HUES6 (cell line): ENCODE data around the gene RAD51B.
"Not testable (repeated sequence)": the region's sequence is repeated elsewhere in the genome, so short reads cannot be mapped to it uniquely, and the experiment has no call there.

ENCODE experiments used
- H3K27ac ChIP-seq: 2 replicates; pipeline ENCODE4 v1.7.0; 2013; ENCODE audit warnings: low read depth, mild to moderate bottlenecking, low read length, inconsistent platforms
- H3K27me3 ChIP-seq: 2 replicates; pipeline ENCODE4 v1.6.1; 2013; ENCODE audit warnings: low read length; ENCODE audit not compliant: control insufficient read depth, insufficient read depth
- H3K36me3 ChIP-seq: 2 replicates; pipeline ENCODE4 v1.6.1; 2013; ENCODE audit warnings: low read length; ENCODE audit not compliant: control insufficient read depth, insufficient read depth
- H3K4me1 ChIP-seq: 2 replicates; pipeline ENCODE4 v1.6.1; 2013; ENCODE audit warnings: low read length; ENCODE audit not compliant: control insufficient read depth, insufficient read depth
- H3K4me3 ChIP-seq: 2 replicates; pipeline ENCODE4 v1.5.1; 2013; ENCODE audit warnings: low read depth, low read length
- H3K9ac ChIP-seq: one replicate; pipeline ENCODE4 v1.6.1; 2013; ENCODE audit warnings: mild to moderate bottlenecking, low read length
- H3K9me3 ChIP-seq: 2 replicates; pipeline ENCODE4 v1.6.1; 2013; ENCODE audit warnings: low read depth, low read length; ENCODE audit not compliant: control insufficient read depth, insufficient read depth

RAD51B gene

DNA sequence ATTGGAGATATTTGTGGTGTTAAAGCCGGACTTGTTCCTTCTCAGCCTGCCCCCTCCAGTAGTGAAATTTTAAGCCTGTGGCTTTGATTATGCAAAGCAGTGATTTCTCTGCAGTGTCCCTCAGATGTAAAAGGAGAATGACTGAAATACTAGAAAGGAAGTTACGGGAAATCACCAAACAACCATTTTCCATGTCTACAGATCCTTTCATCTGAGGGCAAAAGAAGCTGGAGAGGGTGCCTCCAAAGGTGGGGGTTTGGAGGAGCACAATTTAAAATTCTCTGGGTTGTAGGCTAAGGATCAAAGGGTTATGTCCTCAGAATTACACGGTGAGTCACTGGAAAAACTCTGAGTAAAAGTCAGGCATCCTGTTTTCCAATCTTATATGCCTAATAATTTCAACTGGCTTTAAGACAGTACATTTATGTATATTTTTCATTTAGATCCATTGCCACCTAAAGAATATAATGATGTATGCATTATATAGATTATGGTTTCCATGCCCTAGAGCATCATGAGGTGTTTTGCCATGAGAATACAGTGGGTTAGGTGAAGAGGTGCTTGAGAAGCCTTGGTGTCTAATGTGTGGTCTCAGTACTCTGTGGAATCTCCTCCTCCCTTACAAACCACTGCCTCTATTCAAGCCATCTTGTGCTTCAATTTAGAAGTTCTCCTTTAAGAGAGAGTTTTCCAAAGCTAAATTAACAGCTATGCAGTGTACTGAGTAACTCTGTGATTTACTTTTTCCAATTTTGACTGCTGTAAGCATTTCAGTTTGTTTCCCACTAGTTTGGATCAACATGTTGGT is 362.1 kb downstream of the RAD51B start:
- Histone ChIP-seq H3K27me3 (no peaks in the 10 kb centered on the region), H3K9ac (no peak overlapping the region), H3K9me3 (no peaks in the 10 kb centered on the region), H3K4me3 (no peak overlapping the region), H3K27ac (no peak overlapping the region), H3K4me1 (peaks cover 34% of the 10 kb centered on the region), H3K36me3 (no peaks in the 10 kb centered on the region)

DNA sequence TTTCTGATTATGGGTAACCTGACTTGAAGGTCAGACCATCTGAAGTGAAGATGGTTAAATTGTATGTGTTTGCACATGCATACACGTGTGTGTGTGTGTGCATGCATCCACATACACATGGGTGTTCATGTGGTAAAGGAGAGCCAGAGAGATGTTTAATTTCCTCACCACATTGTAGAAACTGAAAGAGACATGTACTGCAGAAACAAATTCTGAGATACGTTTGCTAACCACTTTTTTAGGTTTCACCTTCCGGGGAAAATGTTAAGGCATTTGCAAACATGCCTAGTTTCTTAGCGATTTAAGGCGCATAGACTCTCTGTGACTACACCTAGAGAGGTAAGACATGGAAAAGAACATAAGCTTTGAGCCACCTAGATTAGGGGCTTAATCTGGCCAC is 362.9 kb downstream of the RAD51B start:
- no peaks in the 10 kb centered on the region for H3K27me3 ChIP-seq
- H3K9me3 ChIP-seq = no peaks in the 10 kb centered on the region
- peaks cover 34% of the 10 kb centered on the region for H3K4me1 ChIP-seq
- H3K27ac ChIP-seq = no peak overlapping the region
- no peak overlapping the region for H3K9ac ChIP-seq
- H3K4me3 ChIP-seq = no peak overlapping the region
- no peaks in the 10 kb centered on the region for H3K36me3 ChIP-seq

DNA sequence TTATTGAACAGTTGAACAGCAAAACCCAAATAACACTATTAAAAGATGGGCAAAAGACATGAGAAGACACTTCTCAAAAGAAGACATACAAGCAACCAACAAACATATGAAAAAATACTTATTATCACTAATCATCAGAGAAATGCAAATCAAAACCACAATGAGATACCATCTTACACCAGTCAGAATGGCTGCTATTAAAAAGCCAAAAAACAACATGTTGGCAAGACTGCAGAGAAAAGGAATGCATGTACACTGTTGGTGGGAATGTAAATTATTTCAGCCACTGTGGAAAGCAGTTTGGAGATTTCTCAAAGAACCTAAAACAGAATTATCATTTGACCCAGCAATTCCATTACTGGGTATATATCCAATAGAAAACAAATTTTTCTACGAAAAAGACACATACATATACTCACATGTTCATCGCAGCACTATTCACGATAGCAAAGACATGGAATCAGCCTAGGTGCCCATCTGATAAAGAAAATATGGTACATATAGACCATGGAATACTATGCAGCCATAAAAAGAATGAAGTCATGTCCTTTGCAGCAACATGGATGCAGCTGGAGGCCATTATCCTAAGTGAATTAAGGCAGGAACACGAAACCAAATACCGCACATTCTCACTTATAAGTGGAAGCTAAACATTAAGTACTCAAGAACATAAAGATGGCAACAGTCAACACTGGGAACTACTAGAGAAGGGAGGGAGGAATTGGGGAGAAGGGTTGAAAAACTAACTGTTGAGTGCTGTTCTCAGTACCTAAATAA is 367.1 kb downstream of the RAD51B start:
- H3K27me3 ChIP-seq, H3K4me1 ChIP-seq, H3K4me3 ChIP-seq, H3K36me3 ChIP-seq, H3K27ac ChIP-seq, H3K9me3 ChIP-seq, H3K9ac ChIP-seq: not testable (repeated sequence)

DNA sequence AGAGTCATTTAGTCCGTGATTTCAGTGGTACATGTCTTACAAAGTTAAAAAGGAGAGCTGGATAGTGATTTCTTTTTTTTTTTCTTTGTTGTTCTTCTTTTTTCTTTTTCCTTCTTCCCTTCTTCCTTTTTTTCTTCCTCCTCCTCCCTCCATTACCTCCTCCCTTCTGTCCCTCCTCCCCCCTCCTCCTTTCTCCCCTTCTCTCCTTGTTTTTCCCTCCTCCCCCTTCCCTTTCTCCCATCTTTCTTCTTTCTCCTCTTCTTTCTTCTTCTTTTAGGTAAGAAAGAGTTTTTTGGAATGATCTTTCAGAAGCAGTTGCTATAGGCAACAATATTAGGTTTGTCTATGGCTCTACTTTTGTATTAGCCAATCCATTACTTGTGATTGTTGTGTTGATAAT is 368.6 kb downstream of the RAD51B start:
- H3K9me3 ChIP-seq = no peaks in the 10 kb centered on the region
- H3K36me3 ChIP-seq = no peaks in the 10 kb centered on the region
- no peak overlapping the region for H3K9ac ChIP-seq
- H3K27ac ChIP-seq = no peak overlapping the region
- H3K4me1 ChIP-seq = peaks cover 12% of the 10 kb centered on the region
- no peaks in the 10 kb centered on the region for H3K27me3 ChIP-seq
- H3K4me3 ChIP-seq = no peak overlapping the region

DNA sequence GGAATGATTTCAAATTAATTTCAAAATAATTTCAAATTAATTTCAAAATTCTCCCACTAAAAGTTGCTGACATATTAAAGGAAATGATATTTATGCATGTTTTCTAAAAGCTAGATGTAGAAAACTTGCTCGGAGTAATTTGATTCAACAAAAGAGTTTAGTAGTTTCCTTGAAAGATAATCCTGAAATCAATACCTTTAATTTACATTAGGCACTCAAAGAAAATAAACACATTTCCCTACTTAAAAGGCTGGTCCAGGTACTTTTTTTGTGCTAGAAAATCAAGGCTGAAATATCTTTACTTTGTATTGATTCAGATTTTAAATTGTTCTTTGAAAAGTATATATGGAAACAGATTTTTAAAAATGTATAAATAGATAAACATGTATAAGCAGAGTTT is 370.5 kb downstream of the RAD51B start:
- Histone ChIP-seq H3K27ac (no peak overlapping the region), H3K9ac (no peak overlapping the region), H3K4me1 (peaks cover 29% of the 10 kb centered on the region), H3K4me3 (no peak overlapping the region), H3K27me3 (no peaks in the 10 kb centered on the region), H3K9me3 (no peaks in the 10 kb centered on the region), H3K36me3 (no peaks in the 10 kb centered on the region)

DNA sequence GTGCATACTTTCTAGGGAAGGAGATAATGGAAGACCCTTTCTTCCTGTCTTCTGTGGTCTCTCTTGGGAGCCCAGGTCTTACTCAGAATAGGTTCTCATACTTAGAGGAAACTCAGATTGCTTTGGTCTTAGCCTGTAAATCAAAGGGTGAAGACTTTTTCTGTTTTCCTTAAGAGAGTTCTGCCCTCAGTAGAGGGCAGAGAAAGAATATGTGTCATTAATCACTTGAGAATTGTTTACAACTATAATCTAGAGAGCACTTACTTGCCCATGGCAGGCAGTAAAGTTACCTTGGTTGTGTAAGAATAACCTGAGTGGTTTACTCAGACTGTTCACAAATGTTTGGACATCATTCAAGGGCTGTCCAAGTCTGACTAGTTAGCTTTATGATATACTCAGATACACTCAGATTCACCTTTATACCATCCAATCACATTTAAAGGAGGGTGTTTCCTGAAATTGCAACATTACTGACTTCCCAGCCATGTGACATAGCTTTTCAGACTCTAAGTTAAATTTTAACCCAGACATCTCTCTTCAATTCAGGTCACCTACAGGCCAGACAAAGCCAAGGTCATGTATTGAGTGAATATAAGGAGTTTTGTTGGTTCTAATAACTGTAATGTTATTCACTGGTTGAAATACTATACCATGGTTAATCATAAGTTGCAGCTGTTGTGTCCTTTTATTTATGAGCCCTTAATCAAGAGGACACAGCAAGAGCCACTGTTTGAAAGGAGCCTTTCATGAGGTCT is 372.2 kb downstream of the RAD51B start:
- H3K4me3 ChIP-seq = no peak overlapping the region
- no peak overlapping the region for H3K27ac ChIP-seq
- no peaks in the 10 kb centered on the region for H3K9me3 ChIP-seq
- H3K4me1 ChIP-seq = peaks cover 32% of the 10 kb centered on the region
- no peaks in the 10 kb centered on the region for H3K27me3 ChIP-seq
- H3K36me3 ChIP-seq = no peaks in the 10 kb centered on the region
- H3K9ac ChIP-seq = no peak overlapping the region

DNA sequence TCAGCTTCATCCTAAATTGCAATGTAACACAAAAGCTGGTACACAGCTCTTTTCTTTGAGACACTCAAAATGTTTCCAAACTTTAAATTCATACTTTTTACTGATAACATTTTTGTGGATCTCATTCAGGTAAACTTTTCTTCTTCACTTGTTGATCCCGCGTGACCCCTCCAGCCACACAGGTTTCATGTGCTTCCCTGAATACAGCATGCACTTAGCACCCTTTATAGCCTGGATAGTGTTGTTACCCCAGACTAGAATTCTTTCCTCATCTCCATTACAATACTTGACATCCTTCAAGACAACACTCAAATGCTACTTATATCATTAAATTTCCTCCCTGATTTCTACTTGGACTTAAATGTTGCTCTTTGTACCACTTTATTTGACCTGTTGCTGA is 373.4 kb downstream of the RAD51B start:
- H3K27me3 ChIP-seq = no peaks in the 10 kb centered on the region
- H3K4me3 ChIP-seq = no peak overlapping the region
- H3K9ac ChIP-seq = no peak overlapping the region
- peaks cover 41% of the 10 kb centered on the region for H3K4me1 ChIP-seq
- no peak overlapping the region for H3K27ac ChIP-seq
- H3K36me3 ChIP-seq = no peaks in the 10 kb centered on the region
- H3K9me3 ChIP-seq = no peaks in the 10 kb centered on the region

DNA sequence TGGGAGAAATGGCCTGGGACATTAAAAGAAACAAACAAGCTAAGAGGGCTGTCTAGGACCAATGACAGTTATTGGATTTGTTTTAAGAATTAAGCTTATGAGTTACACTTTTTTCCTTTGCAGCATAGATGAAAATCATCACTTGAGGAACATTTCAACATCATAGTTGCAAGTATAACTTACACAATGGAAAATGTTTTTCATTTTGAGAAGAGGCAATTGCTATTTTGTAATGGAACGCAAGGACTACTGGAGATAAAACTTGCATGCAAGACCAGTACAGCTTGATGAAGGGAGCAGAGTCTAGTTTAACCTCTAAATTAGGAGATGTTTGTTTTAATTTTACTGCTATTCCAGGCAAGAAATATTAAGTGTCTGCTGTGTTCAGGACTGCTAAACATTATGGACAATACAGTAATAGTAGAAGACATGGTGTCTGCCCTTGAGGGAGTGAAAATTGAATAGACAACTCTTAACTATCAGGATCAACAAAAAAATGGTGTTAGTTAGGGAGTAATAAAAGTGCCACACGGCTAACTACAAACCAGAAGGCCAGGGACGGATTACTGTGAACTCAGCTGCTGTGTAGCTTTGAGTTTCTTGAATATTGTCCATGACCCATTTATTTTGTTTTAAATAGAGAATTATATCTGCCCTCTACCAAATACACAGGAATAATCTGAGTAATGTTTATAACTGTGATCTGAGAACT is 374.5 kb downstream of the RAD51B start:
- Histone ChIP-seq H3K27me3 (no peaks in the 10 kb centered on the region), H3K9me3 (no peaks in the 10 kb centered on the region), H3K9ac (no peak overlapping the region), H3K36me3 (no peaks in the 10 kb centered on the region), H3K4me3 (no peak overlapping the region), H3K27ac (no peak overlapping the region; the same call in 1 of the 2 replicates), H3K4me1 (peaks cover 43% of the 10 kb centered on the region)

DNA sequence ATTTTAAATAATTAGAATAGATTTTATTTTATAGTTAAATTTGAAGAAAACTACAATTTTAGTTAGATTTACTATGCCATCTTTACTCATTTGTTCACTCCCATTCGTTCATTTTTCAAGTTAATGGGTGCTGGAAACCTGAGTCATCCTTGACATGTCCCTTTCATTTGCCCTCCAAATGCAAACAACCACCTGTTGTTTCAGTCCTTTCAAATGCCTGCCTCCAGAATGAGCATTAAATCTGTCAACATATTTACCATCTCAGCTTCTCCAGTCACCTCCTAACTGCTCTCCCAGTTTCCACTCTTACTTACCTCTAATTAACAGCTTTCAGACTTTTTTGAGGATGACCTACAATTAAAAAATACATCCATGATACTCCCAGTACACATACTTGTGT is 375.5 kb downstream of the RAD51B start:
- Histone ChIP-seq H3K9me3 (no peaks in the 10 kb centered on the region), H3K27me3 (no peaks in the 10 kb centered on the region), H3K4me1 (peaks cover 53% of the 10 kb centered on the region), H3K4me3 (no peak overlapping the region), H3K36me3 (no peaks in the 10 kb centered on the region), H3K9ac (no peak overlapping the region), H3K27ac (peak overlapping the region; percentile 63; the same call in 1 of the 2 replicates)

DNA sequence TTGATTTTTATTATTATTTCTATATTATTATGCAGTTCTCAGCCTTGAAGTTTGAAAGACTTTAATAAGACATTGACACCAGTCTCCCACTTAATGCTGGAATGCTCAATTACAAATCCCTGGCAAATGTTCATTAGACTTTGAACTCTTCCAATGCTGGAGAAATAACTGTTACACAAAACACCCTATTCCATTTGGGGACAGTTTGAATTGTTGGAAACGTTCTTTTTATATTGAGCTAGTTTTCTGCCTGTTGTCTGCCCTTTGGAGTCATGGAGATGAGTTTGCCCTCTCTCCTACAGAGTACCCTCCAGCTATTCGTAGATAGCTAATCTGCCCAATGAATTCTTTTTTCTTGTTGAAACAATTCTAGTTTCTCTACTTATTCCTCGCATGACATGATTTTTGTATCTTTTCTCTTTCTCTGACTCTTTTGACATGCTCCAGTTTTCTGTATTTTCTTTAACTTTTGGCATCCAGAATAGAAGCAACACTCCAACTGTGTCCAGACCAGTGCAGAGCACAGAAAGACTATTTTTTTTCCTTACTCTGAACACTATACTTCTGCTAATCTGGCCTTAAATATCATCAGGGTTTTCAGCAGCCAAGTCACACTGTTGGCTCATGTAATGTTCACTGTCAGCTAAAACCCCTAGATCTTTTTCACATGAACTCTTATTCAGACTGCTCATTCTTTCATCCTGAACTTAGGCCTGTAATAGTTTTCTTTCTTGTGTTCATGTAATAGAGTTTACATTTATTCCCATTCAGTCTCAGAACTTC is 379.3 kb downstream of the RAD51B start:
- Histone ChIP-seq H3K9ac (no peak overlapping the region), H3K4me3 (no peak overlapping the region), H3K27ac (0 out of 2 replicates have a peak overlapping the region, but pooled peaks have one; percentile 0), H3K27me3 (no peaks in the 10 kb centered on the region), H3K4me1 (peaks cover 41% of the 10 kb centered on the region), H3K36me3 (no peaks in the 10 kb centered on the region), H3K9me3 (no peaks in the 10 kb centered on the region)
